Dermis blood vessel endothelial cell (primary cell): ENCODE results near the gene C4A. TPM values are rescaled to one million over a fixed set of nuclear protein-coding genes. Genes with fewer than 3 reads are reported as not detected.
"Not testable (repeated sequence)": the region's sequence is repeated elsewhere in the genome, so short reads cannot be mapped to it uniquely, and the experiment has no call there.

ENCODE experiments used
- DNase-seq: peaks from one replicate; pipeline ENCODE4 v3.0.0; 2010
- total RNA-seq: library from RNA; depleted of rRNA; stranded (reverse); fragments of >200 nt; gene quantifications from 2 replicates; pipeline ENCODE4 v1.2.3, GENCODE V29; 2014

The C4A gene
- total RNA-seq, 1 donor from 2014 or later, result 1.5 TPM

DNA sequence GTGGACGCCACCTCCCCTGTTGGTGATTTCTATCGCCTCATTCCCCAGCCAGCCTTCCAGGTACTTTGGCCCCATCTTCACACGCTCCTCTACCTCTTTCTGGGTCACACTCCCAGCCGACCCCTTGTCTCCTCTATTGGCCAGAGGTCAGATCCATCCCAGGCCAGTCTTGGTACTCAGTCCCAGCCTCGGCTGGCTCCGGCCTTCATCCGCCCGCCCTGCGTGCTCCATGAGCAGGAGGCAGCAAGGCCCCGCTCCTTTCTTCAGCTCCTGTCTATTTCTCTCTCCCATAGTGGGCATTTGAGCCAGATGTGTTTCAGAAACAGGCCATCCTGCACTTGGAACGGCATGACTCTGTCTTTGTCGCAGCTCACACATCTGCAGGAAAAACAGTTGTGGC is 20.2 kb upstream of the C4A start:
- no peak for DNase-seq

- no peak for DNase-seq
Measured at GRCh38 chr6:31963921-31964320, 17.9 kb upstream of the C4A start.

DNA sequence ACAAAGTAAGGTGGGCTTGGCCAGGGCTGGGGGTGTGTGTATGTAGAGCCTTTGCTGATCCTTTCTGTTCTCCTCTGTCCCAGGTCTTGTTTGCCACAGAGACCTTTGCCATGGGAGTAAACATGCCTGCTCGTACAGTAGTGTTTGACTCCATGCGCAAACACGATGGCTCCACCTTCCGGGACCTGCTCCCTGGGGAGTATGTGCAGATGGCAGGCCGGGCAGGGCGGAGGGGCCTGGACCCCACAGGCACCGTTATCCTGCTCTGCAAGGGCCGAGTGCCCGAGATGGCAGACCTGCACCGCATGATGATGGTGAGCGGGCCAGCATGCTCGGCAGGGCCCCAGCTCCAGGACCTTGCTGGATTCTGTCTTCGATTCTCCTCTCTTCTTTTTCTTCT is 16.2 kb upstream of the C4A start:
- no peak for DNase-seq

- no peak for DNase-seq
Measured at GRCh38 chr6:31966506-31966905, 15.4 kb upstream of the C4A start.

DNA sequence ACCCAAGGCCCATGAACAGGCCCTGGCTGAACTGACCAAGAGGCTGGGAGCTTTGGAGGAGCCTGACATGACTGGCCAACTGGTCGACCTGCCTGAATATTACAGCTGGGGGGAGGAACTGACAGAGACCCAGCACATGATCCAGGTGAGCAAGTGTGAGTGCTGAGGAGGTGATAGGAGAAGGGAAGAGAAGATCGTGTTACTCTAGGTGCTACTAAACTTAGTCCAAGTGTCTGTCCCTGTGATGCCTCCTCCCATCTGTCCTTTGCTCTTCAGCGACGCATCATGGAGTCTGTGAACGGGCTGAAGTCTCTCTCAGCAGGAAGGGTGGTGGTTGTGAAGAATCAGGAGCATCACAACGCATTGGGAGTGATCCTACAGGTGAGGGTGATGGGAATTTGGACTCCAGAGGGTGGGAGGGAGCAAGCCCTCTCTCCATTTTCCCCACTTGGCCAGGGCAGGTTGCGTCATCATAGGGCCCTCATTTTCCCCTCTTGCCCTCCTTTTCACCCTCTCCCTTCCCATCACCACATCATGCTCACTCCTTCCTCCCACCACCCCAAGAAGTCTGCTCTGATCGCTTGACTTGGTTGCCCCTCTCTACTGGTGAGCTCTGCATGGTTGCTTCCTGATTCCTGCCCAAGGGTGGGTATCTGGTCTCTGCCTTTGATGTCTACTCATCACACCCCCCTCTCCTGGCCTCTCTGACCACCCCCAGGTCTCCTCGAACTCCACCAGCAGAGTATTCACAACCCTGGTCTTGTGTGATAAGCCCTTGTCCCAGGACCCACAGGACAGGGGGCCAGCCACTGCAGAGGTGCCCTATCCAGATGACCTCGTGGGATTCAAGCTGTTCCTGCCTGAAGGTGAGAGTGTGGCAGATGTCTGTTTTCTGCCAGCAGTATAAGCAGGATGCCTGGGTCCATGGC is 14.6 kb upstream of the C4A start:
- no peak for DNase-seq

- DNase-seq, result no peak
Measured at GRCh38 chr6:31967926-31968320, 13.9 kb upstream of the C4A start.

GRCh38 chr6:31968326-31968725 is 13.5 kb upstream of the C4A start:
- DNase-seq, result no peak

DNA sequence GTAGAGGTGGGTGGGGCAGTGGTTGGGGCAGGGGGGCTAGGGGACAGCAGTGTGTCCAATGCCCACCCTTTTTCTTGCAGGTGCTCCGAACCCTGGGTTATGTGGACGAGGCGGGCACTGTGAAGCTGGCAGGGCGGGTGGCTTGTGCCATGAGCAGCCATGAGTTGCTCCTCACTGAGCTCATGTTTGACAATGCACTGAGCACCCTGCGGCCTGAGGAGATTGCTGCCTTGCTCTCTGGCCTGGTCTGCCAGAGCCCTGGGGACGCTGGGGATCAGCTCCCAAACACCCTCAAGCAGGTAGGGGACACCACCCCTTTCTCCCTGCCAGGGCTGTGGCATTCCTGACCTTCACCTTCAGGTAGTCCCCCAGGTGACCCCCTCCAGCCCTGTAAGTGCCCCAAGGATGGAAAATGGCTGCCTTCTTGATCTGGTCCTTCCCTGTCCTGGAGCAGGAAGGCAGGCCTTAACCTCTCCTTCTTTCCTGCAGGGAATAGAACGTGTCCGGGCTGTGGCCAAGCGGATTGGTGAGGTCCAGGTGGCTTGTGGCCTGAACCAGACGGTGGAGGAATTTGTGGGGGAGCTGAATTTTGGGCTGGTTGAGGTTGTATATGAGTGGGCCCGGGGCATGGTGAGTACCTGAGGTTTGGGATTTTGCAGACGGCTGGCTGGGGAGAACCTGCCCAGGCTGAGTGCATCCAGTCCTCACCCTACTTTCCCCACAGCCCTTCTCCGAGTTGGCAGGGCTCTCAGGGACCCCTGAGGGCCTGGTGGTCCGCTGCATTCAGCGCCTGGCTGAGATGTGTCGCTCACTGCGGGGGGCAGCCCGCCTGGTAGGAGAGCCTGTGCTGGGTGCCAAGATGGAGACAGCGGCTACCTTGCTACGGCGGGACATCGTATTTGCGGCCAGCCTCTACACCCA is 12.8 kb upstream of the C4A start:
- DNase-seq, result no peak

GRCh38 chr6:31969712-31970603 is 11.9 kb upstream of the C4A start:
- no peak for DNase-seq

- no peak for DNase-seq
Measured at GRCh38 chr6:31970604-31971271, 11.1 kb upstream of the C4A start.

DNA sequence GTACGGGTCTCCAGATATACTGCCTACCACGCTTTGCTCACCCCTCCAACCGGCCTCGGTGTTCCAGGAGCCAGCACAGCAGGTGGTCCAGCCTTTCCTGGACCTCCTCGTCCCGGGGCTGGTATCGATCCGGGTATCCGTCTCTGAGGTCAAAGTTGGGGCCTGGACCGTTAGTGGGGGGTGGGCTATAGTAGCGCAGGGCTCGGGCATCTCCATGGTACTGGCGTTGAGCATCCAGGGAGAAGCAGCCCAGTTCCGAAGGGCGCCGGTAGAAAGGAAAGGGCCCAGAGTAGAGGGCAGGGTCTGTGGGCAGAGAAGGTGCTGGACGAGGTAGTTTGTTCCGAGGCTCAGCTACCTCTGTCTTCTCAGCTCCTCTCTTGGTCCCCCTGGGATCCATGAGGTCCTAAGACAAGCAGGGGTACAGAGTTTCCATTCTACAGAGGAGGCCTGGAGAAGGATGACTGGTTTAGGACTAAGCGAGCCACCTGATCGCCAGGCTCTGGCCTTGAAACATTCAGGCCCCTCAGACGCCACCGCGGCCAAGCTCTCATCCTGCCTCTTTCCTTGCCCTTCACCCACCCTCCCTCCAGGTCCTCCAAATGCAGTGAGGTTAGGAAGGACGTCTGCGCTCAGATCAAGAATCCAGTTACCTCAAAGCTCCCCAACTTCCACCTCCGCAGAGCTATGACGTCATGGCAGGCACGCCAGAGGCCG is 10.4 kb upstream of the C4A start:
- no peak for DNase-seq

DNA sequence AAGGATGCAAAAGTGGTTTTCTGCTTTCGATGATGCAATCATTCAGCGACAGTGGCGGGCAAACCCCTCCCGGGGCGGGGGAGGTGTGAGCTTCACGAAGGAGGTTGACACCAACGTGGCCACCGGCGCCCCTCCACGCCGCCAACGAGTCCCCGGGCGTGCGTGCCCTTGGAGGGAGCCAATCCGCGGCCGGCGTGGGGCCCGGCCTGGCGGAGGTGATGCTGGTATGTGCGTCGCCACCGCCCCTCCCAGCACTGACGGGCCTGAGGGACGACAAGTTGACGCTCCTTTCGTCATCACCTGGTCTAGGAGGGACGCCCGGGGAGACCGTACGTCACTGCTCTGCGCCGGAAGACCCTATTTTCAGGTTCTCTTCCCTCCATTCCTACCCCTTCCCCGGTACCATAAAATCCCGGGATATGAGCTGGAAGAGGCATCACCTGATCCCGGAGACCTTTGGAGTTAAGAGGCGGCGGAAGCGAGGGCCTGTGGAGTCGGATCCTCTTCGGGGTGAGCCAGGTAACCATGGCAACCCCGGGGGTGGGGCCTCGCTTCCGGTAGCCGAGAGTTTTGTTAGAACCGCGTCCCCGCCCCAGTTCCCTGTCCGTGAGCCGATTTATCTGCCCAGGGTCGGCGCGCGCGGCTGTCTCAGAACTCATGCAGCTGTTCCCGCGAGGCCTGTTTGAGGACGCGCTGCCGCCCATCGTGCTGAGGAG is 9.7 kb upstream of the C4A start, which contains the start of gene DXO:
Gene DXO (minus strand): TSS at position 146 of the 716 bp plus-strand sequence. CDS start 463 bp downstream, outside the sequence.
- peak; percentile 99 for DNase-seq

DNA sequence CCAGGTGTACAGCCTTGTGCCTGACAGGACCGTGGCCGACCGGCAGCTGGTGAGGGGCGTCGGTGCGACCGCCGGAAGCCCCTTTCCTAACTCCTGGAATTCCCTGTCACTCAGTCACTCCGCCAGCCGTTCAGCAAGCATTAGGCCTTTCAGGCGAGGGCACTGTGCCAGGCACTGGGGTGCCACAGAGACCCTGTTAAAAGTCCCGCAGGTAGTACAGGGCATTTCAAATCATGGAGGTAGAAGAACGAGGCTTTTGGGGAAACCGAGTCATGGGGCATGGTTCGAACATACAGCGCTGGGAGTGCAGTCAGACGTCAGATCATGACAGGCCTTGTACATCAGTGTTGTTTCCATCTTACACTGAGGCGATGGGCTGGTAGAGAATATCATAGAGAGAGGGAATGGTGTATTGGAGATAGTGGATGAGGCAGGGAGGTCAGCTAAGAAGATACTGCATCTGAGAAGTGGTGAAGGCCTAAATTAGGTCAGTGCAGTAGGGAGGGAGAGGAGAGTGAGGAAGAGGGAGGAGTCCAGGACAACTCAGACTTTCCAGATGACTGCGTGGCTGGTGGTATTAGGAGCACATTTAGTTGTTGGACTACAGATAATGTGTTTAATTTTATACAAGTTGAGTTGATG is 9.0 kb upstream of the C4A start:
- DNase-seq, result peak; percentile 49

DNA sequence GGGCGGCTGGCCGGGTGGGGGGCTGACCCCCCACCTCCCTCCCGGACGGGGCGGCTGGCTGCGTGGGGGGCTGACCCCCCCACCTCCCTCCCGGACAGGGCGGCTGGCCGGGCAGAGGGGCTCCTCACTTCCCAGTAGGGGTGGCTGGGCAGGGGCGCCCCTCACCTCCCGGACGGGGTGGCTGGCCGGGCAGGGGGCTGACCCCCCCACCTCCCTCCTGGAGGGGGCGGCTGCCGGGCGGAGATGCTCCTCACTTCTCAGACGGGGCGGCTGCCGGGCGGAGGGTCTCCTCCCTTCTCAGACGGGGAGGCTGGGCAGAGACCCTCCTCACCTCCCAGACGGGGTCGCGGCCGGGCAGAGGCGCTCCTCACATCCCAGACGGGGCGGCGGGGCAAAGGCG is 5.8 kb upstream of the C4A start:
- not testable (repeated sequence) for DNase-seq

DNA sequence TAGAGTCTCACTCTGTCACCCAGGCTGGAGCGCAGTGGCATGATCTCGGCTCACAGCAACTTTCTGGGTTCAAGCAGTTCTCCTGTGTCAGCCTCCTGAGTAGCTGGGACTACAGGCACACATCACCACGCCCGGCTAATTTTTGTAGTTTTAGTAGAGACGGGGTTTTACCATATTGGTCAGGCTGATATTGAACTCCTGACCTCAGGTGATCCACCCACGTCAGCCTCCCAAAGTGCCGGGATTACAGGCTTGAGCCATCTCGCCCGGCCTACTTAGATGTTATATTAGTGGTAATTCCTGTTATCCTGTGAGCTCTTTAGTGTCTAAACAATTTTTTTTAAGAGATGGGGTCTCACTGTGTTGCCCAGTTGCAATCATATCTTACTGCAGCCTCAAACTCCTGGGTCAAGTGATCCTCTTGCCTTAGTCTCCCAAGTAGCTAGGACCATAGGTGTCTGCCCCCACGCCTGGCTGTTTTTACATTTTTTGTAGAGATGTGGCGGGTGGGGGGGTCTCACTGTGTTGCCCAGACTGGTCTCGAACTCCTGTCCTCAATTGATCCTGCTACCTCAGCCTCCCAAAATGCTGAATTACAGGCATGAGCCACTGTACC is 3.9 kb upstream of the C4A start:
- no peak for DNase-seq

DNA sequence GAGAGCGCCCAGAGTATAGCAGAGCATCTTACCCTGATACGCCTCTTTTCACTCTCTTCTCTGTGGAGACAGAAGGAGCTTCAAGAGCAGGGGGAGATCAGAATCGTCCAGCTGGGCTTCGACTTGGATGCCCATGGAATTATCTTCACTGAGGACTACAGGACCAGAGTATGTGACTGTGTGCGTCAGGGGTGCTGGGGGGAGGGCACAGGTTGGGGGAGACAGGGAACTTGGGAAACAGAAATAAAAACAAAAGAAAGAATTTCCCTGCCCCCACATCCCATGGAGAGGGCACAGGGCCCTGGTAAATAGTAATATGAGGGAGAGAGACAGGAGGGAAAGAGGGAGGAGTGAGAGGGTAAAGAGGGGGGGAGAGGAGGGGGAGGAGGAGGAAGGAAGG is 3.0 kb upstream of the C4A start:
- no peak for DNase-seq

GRCh38 chr6:31979238-31979898 is 2.5 kb upstream of the C4A start:
- no peak for DNase-seq

- not testable (repeated sequence) for DNase-seq
Measured at GRCh38 chr6:31980195-31980876, 1.5 kb upstream of the C4A start.
